Ishikawa (cell line): ENCODE data around the gene GAA.

Experiments used
- CEBPB ChIP-seq: IDR thresholded peaks from 2 replicates; pipeline ENCODE4 v1.6.1; 2012
- CREB1 ChIP-seq: IDR thresholded peaks from 2 replicates; pipeline ENCODE4 v1.6.1; 2012; ENCODE audit warnings: low read depth
- EGR1 ChIP-seq: IDR thresholded peaks from 2 replicates; pipeline ENCODE4 v1.6.1; 2012
- EP300 ChIP-seq: IDR thresholded peaks from 2 replicates; pipeline ENCODE4 v1.6.1; 2012; ENCODE audit warnings: borderline replicate concordance
- FOXM1 ChIP-seq: IDR thresholded peaks from 2 replicates; pipeline ENCODE4 v1.6.1; 2012; ENCODE audit warnings: low read depth, borderline replicate concordance
- NFIC ChIP-seq: IDR thresholded peaks from 2 replicates; pipeline ENCODE4 v1.6.1; 2012
- RAD21 ChIP-seq: IDR thresholded peaks from 2 replicates; pipeline ENCODE4 v1.6.1; 2012; ENCODE audit warnings: low read depth
- TAF1 ChIP-seq: IDR thresholded peaks from 2 replicates; pipeline ENCODE4 v1.6.1; 2012; ENCODE audit warnings: low read depth, mild to moderate bottlenecking
- TCF12 ChIP-seq: IDR thresholded peaks from 2 replicates; pipeline ENCODE4 v1.6.1; 2012; ENCODE audit warnings: low read depth
- TEAD4 ChIP-seq: IDR thresholded peaks from 2 replicates; pipeline ENCODE4 v1.6.1; 2012
- USF1 ChIP-seq: IDR thresholded peaks from 2 replicates; pipeline ENCODE4 v1.6.1; 2012
- YY1 ChIP-seq: IDR thresholded peaks from 2 replicates; pipeline ENCODE4 v1.6.1; 2012; ENCODE audit warnings: low read depth
- ZBTB7A ChIP-seq: IDR thresholded peaks from 2 replicates; pipeline ENCODE4 v1.6.1; 2012; ENCODE audit warnings: low read depth
- TF ChIP-seq, protein P1 (sequence below): IDR thresholded peaks from 2 replicates; pipeline ENCODE4 v1.6.1; 2012; ENCODE audit warnings: low read depth, mild to moderate bottlenecking
- TF ChIP-seq, protein P2 (sequence below): IDR thresholded peaks from 2 replicates; pipeline ENCODE4 v1.6.1; 2012

Gene GAA

DNA sequence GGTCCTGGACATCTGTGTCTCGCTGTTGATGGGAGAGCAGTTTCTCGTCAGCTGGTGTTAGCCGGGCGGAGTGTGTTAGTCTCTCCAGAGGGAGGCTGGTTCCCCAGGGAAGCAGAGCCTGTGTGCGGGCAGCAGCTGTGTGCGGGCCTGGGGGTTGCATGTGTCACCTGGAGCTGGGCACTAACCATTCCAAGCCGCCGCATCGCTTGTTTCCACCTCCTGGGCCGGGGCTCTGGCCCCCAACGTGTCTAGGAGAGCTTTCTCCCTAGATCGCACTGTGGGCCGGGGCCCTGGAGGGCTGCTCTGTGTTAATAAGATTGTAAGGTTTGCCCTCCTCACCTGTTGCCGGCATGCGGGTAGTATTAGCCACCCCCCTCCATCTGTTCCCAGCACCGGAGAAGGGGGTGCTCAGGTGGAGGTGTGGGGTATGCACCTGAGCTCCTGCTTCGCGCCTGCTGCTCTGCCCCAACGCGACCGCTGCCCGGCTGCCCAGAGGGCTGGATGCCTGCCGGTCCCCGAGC is 17.9 kb downstream of the GAA start:
- TF ChIP-seq USF1 (no peak), EGR1 (no peak), YY1 (no peak), RAD21 (no peak), ZBTB7A (no peak), NFIC (no peak), CEBPB (no peak), CREB1 (no peak), TEAD4 (no peak), TAF1 (no peak), EP300 (no peak), FOXM1 (no peak), TCF12 (no peak)
- TF ChIP-seq, protein P1, sequence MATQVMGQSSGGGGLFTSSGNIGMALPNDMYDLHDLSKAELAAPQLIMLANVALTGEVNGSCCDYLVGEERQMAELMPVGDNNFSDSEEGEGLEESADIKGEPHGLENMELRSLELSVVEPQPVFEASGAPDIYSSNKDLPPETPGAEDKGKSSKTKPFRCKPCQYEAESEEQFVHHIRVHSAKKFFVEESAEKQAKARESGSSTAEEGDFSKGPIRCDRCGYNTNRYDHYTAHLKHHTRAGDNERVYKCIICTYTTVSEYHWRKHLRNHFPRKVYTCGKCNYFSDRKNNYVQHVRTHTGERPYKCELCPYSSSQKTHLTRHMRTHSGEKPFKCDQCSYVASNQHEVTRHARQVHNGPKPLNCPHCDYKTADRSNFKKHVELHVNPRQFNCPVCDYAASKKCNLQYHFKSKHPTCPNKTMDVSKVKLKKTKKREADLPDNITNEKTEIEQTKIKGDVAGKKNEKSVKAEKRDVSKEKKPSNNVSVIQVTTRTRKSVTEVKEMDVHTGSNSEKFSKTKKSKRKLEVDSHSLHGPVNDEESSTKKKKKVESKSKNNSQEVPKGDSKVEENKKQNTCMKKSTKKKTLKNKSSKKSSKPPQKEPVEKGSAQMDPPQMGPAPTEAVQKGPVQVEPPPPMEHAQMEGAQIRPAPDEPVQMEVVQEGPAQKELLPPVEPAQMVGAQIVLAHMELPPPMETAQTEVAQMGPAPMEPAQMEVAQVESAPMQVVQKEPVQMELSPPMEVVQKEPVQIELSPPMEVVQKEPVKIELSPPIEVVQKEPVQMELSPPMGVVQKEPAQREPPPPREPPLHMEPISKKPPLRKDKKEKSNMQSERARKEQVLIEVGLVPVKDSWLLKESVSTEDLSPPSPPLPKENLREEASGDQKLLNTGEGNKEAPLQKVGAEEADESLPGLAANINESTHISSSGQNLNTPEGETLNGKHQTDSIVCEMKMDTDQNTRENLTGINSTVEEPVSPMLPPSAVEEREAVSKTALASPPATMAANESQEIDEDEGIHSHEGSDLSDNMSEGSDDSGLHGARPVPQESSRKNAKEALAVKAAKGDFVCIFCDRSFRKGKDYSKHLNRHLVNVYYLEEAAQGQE, result no peak
- TF ChIP-seq, protein P2, sequence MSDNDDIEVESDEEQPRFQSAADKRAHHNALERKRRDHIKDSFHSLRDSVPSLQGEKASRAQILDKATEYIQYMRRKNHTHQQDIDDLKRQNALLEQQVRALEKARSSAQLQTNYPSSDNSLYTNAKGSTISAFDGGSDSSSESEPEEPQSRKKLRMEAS, result no peak

DNA sequence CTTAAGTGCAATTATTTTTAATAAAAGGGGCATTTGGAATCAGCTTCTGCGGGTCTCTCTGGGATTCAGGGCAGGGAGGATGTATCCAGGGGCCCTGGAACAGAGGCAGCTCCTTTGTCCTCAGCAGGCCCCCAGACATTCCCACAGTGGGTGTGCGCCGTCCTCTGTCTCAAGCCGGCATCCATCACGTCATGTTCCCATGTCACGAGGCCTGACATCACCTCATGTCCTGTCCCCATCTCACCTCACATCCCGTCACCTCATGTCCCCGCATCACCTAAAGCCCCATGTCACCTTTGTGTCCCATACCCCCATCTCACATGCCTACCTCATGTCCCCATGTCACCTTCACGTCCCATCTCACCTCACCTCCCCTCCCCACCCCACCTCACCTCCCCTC is 18.5 kb downstream of the GAA start:
- TF ChIP-seq, protein P2, result no peak
- TF ChIP-seq EGR1, result no peak
- TF ChIP-seq NFIC, result no peak
- no peak for TF ChIP-seq TAF1
- no peak for TF ChIP-seq YY1
- TF ChIP-seq FOXM1, result no peak
- TF ChIP-seq RAD21, result no peak
- no peak for TF ChIP-seq ZBTB7A
- no peak for TF ChIP-seq USF1
- TF ChIP-seq, protein P1, result no peak
- no peak for TF ChIP-seq EP300
- no peak for TF ChIP-seq CREB1

DNA sequence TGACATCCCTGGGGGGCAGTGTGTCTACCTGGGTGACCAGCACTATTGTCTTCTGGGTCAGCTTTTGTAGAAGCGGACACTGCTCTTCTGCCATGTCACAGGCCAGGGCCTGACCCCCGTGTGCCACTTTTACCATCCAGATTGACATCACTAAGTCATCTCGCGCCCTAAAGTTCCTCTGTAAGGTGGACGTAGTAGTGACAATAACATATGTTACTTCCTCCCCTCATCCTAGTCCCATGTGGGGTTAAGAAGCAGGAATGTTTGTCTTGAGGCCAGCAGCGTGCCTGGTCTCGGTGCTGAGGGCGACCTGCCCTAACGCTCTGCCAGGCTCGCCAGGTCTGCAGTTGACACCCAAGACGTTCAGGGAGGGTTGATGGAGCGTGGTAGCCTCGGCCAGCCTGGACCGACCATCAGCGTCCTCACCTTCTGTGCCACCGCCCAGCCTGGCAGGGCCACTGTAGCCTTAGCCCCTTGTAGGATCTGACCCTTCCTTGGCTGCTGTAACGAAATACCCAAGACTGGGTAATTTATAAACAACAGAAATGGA is 20.7 kb downstream of the GAA start:
- no peak for TF ChIP-seq RAD21

DNA sequence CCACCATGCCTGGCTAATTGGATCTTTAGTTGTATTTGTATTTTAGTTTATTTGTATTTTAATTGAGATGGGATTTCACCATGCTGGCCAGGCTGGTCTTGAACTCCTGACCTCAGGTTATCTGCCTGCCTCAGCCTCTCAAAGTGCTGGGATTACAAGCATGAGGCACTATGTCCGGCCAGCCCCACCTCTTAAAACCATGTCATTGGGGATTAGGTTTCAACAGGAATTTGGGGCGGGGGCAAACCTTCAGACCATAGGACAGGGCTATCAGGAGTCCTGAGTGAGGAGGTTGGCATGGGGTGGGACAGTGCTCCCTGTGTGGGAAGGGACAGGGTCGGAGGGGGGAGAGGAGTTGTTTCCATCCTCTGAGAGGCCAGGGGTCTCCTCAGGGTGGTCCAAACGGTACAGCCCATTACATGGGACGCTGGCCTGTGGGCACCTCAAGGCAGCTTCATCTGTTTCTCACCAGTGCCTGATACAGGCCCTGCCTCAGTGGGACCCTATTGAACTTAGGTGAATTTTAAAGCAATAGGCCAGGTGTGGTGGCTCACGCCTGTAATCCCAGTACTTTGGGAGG is 21.6 kb downstream of the GAA start:
- no peak for TF ChIP-seq CEBPB
- no peak for TF ChIP-seq EGR1
- TF ChIP-seq TCF12, result no peak
- TF ChIP-seq ZBTB7A, result no peak
- TF ChIP-seq USF1, result no peak
- no peak for TF ChIP-seq TEAD4
- TF ChIP-seq, protein P2, result no peak
- no peak for TF ChIP-seq NFIC
- TF ChIP-seq YY1, result no peak
- TF ChIP-seq, protein P1, result no peak
- no peak for TF ChIP-seq FOXM1
- TF ChIP-seq EP300, result no peak
- no peak for TF ChIP-seq RAD21
- TF ChIP-seq TAF1, result no peak
- TF ChIP-seq CREB1, result no peak
